GM23248 (cell line): Measurements from ENCODE around the gene COPS9. TPM values are rescaled to one million over a fixed set of nuclear protein-coding genes. Genes with fewer than 3 reads are reported as not detected.

Experiments used
- DNase-seq: peaks from one replicate; pipeline ENCODE4 v3.0.0-alpha.2; 2015
- H2AFZ ChIP-seq: fragments of 200-600 bp; sonication (generic); 2 replicates; pipeline ENCODE4 v1.6.1; 2016; ENCODE audit warnings: antibody characterized with exemption
- H3F3A ChIP-seq: fragments of 200-600 bp; sonication (generic); 2 replicates; pipeline ENCODE4 v1.6.1; 2016; ENCODE audit warnings: mild to moderate bottlenecking, antibody characterized with exemption, mixed run types; ENCODE audit not compliant: insufficient read depth
- H3K27ac ChIP-seq: fragments of 200-600 bp; sonication (generic); 2 replicates; pipeline ENCODE4 v1.5.1; 2016; ENCODE audit warnings: mild to moderate bottlenecking
- H3K27me3 ChIP-seq: fragments of 200-600 bp; sonication (generic); replicated peaks from 2 replicates; pipeline ENCODE4 v1.6.1; 2016; ENCODE audit warnings: mild to moderate bottlenecking; ENCODE audit not compliant: insufficient read depth
- H3K36me3 ChIP-seq: fragments of 200-600 bp; sonication (generic); 2 replicates; pipeline ENCODE4 v1.6.1; 2016; ENCODE audit warnings: low read depth, mild to moderate bottlenecking
- H3K4me1 ChIP-seq: fragments of 200-600 bp; sonication (generic); 2 replicates; pipeline ENCODE4 v1.6.1; 2016; ENCODE audit warnings: mild to moderate bottlenecking; ENCODE audit not compliant: insufficient read depth
- H3K4me2 ChIP-seq: fragments of 200-600 bp; sonication (generic); one replicate; pipeline ENCODE4 v1.6.1; 2016; ENCODE audit warnings: mild to moderate bottlenecking; ENCODE audit not compliant: unreplicated experiment
- H3K4me3 ChIP-seq: fragments of 200-600 bp; sonication (generic); 2 replicates; pipeline ENCODE4 v1.5.1; 2016; ENCODE audit warnings: mild to moderate bottlenecking
- H3K79me2 ChIP-seq: fragments of 200-600 bp; sonication (generic); 2 replicates; pipeline ENCODE4 v1.6.1; 2016; ENCODE audit warnings: mild to moderate bottlenecking; ENCODE audit not compliant: insufficient read depth
- H3K9ac ChIP-seq: fragments of 200-600 bp; sonication (generic); 2 replicates; pipeline ENCODE4 v1.6.1; 2016; ENCODE audit warnings: mild to moderate bottlenecking
- H3K9me2 ChIP-seq: fragments of 200-600 bp; sonication (generic); 2 replicates; pipeline ENCODE4 v1.6.1; 2016; ENCODE audit warnings: mixed run types, mild to moderate bottlenecking, moderate library complexity; ENCODE audit not compliant: insufficient read depth
- H3K9me3 ChIP-seq: fragments of 200-600 bp; sonication (generic); one replicate; pipeline ENCODE4 v1.6.1; 2017; ENCODE audit warnings: low read depth
- H4K20me1 ChIP-seq: fragments of 200-600 bp; sonication (generic); 2 replicates; pipeline ENCODE4 v1.6.0; 2016; ENCODE audit not compliant: insufficient read depth
- EZH2 ChIP-seq: fragments of 200-600 bp; sonication (generic); IDR thresholded peaks from 2 replicates; pipeline ENCODE4 v1.6.1; 2018; ENCODE audit warnings: antibody characterized with exemption, mild to moderate bottlenecking; ENCODE audit not compliant: insufficient read depth, poor library complexity, severe bottlenecking
- EZH2phosphoT487 ChIP-seq: fragments of 200-600 bp; sonication (generic); IDR thresholded peaks from 2 replicates; pipeline ENCODE4 v1.6.1; 2018; ENCODE audit warnings: antibody characterized with exemption, moderate library complexity, mild to moderate bottlenecking, low read depth; ENCODE audit not compliant: insufficient read depth
- WGBS, 2 experiments: methylation state at CpG; one replicate each; pipeline ENCODE4 v1.1.6; 2015 to 2017; ENCODE audit warnings: low lambda C conversion rate in 2 of 2, low coverage in 1 of 2; ENCODE audit errors: missing lambda C conversion rate in 2 of 2; 5-methylcytosine and 5-hydroxymethylcytosine counted together
- in situ Hi-C: fragments of 300-500 bp; cut with MboI; formaldehyde crosslinking; loops from 2 replicates; pipeline ENCODE4 v1.15.0; 2020
- polyA plus RNA-seq: library from polyadenylated mRNA; unstranded; fragments of >200 nt; fragmentation: Nextera tagmentation; extraction: Ambion mirVana; gene quantifications from 2 replicates; pipeline ENCODE4 v1.2.1, GENCODE V29; 2016
- total RNA-seq: library from RNA; depleted of rRNA; stranded (reverse); fragments of >200 nt; shearing (Covaris generic); gene quantifications from 2 replicates; pipeline ENCODE4 v1.2.3, GENCODE V29; 2014; rRNA removed

The COPS9 gene
- 114 and 255 TPM in 2 replicates for total RNA-seq
- polyA plus RNA-seq: 340 and 350 TPM in 2 replicates

- peak within 1 kb of the TSS; percentile 86 for H3K4me2 ChIP-seq
- no peaks in the 10 kb centered on the region for H3F3A ChIP-seq
- in situ Hi-C loops: no loop called here
- peak; percentile 95 for DNase-seq
- no peaks in the 10 kb centered on the region for H3K27me3 ChIP-seq
- H3K9ac ChIP-seq: peak within 1 kb of the TSS; percentile 95
- peaks cover 12% of the 10 kb centered on the region; the same call in 1 of the 2 replicates for H3K4me1 ChIP-seq
- no peaks in the 10 kb centered on the region; the same call in 1 of the 2 replicates for H3K36me3 ChIP-seq
- TF ChIP-seq EZH2phosphoT487: no peak
- no peak for TF ChIP-seq EZH2
- H3K27ac ChIP-seq: peak within 1 kb of the TSS; percentile 2
- 0 to 2% methylated on average over 38 to 52 of the region's 79 CpGs for WGBS, 2 experiments
- no peaks in the 10 kb centered on the region for H3K9me2 ChIP-seq
- peak within 1 kb of the TSS; percentile 72 for H3K4me3 ChIP-seq
- peaks cover 33% of the 10 kb centered on the region for H3K79me2 ChIP-seq
- no peaks in the 10 kb centered on the region for H4K20me1 ChIP-seq
- H2AFZ ChIP-seq: peak within 1 kb of the TSS; percentile 94
- H3K9me3 ChIP-seq: no peaks in the 10 kb centered on the region
Measured at GRCh38 chr2:240136013-240136670, at the start of gene COPS9. TSS of gene COPS9 (minus strand) at chr2:240136305. CDS start at chr2:240136284, 21 bp downstream.

DNA sequence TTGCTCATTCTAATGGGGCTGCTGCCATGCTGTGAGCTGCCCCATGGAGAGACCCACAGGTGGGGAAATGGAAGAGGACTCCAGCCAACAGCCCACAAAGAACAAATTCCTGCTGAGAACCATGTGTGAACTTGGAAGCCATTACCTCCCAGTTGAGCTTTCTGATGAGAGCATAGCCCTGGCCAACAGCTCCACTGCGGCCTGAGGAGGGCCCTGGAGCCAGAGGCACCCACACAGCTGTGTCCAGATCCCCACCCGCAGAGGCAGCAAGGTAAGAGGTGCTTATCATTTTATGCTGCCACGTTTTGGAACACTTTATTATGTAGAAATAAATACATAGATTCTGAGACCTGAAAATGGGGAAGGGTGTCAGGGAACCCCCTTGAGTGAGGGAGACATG is 48.6 kb upstream of the COPS9 start:
- Histone ChIP-seq H3K9me2 (no peaks in the 10 kb centered on the region), H3K4me1 (no peaks in the 10 kb centered on the region), H3K27ac (no peak overlapping the region), H3K4me3 (no peak overlapping the region), H3K4me2 (no peak overlapping the region), H3K9me3 (no peaks in the 10 kb centered on the region), H2AFZ (no peak overlapping the region), H3K79me2 (no peaks in the 10 kb centered on the region), H3F3A (no peaks in the 10 kb centered on the region), H3K27me3 (peaks cover 79% of the 10 kb centered on the region), H4K20me1 (no peaks in the 10 kb centered on the region), H3K9ac (no peak overlapping the region), H3K36me3 (no peaks in the 10 kb centered on the region)
- in situ Hi-C loops: no loop called here
- no peak for TF ChIP-seq EZH2
- TF ChIP-seq EZH2phosphoT487: no peak
- 18 to 23% methylated on average over 3 of the region's 3 CpGs for WGBS, 2 experiments
- DNase-seq: no peak

DNA sequence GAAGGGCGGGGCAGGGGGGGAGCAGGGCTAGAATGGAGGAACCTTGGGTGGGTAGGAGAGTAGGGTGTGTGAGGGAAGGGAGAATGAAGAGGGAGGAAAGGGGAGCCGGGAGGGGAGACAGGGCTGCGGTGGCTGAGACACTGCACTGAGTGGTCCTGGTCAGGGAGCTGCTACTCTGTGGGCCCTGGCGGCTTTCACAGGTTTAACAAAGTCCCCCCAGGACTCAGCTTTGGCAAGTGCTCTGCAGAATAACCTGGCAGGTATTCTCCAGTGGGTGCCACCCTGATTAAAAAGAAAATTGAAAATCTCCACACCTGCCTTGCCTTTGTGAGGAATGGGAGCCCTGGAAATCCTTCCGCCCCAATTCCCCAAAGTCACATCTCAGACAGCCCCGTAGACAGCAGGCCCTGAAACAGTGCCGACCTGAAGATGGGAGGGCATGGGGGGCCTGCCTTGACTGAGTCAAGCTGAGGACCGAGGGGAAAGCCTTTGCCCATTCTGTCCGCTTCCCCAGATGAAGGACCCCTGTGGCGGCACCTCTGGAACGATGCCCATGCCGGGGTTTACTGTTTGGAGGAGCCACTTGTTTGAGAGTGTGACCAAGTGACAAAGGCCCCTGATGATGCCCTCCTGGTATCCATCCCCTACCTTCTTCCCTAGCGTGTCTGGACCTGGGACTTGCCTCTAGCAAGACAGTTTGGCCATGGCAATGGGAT is 47.9 kb upstream of the COPS9 start:
- Histone ChIP-seq H3F3A (no peaks in the 10 kb centered on the region), H3K4me2 (no peak overlapping the region), H4K20me1 (no peaks in the 10 kb centered on the region), H3K9me2 (no peaks in the 10 kb centered on the region), H3K27me3 (peaks cover 79% of the 10 kb centered on the region), H2AFZ (no peak overlapping the region), H3K79me2 (no peaks in the 10 kb centered on the region), H3K4me3 (no peak overlapping the region), H3K27ac (no peak overlapping the region), H3K9ac (no peak overlapping the region), H3K9me3 (no peaks in the 10 kb centered on the region), H3K4me1 (no peaks in the 10 kb centered on the region), H3K36me3 (no peaks in the 10 kb centered on the region)
- no peak for DNase-seq
- 41 to 42% methylated on average over 10 to 13 of the region's 13 CpGs for WGBS, 2 experiments
- TF ChIP-seq EZH2 (no peak), EZH2phosphoT487 (no peak)
- in situ Hi-C loops: no loop called here

- Histone ChIP-seq H3K27ac (no peak overlapping the region), H3K4me2 (no peak overlapping the region), H3K9me2 (no peaks in the 10 kb centered on the region), H4K20me1 (no peaks in the 10 kb centered on the region), H3K9me3 (no peaks in the 10 kb centered on the region), H3K4me1 (no peaks in the 10 kb centered on the region), H3K9ac (no peak overlapping the region), H3K79me2 (no peaks in the 10 kb centered on the region), H3K27me3 (peaks cover 79% of the 10 kb centered on the region), H3K36me3 (no peaks in the 10 kb centered on the region), H2AFZ (no peak overlapping the region), H3K4me3 (no peak overlapping the region), H3F3A (no peaks in the 10 kb centered on the region)
- no peak for TF ChIP-seq EZH2phosphoT487
- TF ChIP-seq EZH2: no peak
- DNase-seq: no peak
- in situ Hi-C loops: no loop called here
- WGBS, 2 experiments: 44 to 47% methylated on average over 22 of the region's 22 CpGs
Measured at GRCh38 chr2:240183006-240183874, 47.1 kb upstream of the COPS9 start.
